PC-9 (cell line): ENCODE data around the gene ATG4A. TPM values are rescaled to one million over a fixed set of nuclear protein-coding genes. Genes with fewer than 3 reads are reported as not detected.

Source experiments
- BruUV-seq: library from RNA; stranded (reverse); fragments of 400-500 nt; replicated peaks from 2 replicates; lab custom pipeline; 2021; lab: Mats Ljungman, UMichigan
- CTCF ChIA-PET: fragments of 300-600 bp; sonication (Branson Sonifier 250); formaldehyde crosslinking; loops from one replicate; lab custom pipeline; 2022; ENCODE audit warnings: antibody characterized with exemption; lab: Charles Lee
- POLR2A ChIA-PET: fragments of 300-600 bp; sonication (Branson Sonifier 250); formaldehyde crosslinking; loops from one replicate; lab custom pipeline; 2022; ENCODE audit warnings: antibody characterized with exemption; ENCODE audit not compliant: unreplicated experiment; lab: Charles Lee
- DNase-seq, 2 experiments: peaks; one replicate each; pipeline versions ENCODE4 v3.0.0 to v3.0.0-alpha.2; 2015 to 2022; ENCODE audit warnings: mixed read lengths in 1 of 2
- H2AFZ ChIP-seq: fragments of 200-600 bp; sonication (generic); 2 replicates; pipeline ENCODE4 v1.8.1; 2017; ENCODE audit warnings: antibody characterized with exemption
- H3F3A ChIP-seq: fragments of 200-600 bp; sonication (generic); 2 replicates; pipeline ENCODE4 v1.8.1; 2017; ENCODE audit warnings: antibody characterized with exemption, mild to moderate bottlenecking, low read depth; ENCODE audit not compliant: insufficient read depth
- H3K27ac ChIP-seq: fragments of 200-600 bp; sonication (generic); 2 replicates; pipeline ENCODE4 v1.6.1; 2016; ENCODE audit warnings: mixed run types
- H3K27me3 ChIP-seq: fragments of 200-600 bp; sonication (generic); 2 replicates; pipeline ENCODE4 v1.6.1; 2016; ENCODE audit warnings: low read depth, mixed run types; ENCODE audit not compliant: insufficient read depth
- H3K36me3 ChIP-seq: fragments of 200-600 bp; sonication (generic); 2 replicates; pipeline ENCODE4 v1.6.1; 2016; ENCODE audit warnings: low read depth, mixed run types
- H3K4me1 ChIP-seq: fragments of 200-600 bp; sonication (generic); replicated peaks from 2 replicates; pipeline ENCODE4 v1.6.1; 2016; ENCODE audit warnings: mixed run types; ENCODE audit not compliant: insufficient read depth
- H3K4me2 ChIP-seq: fragments of 200-600 bp; sonication (generic); 2 replicates; pipeline ENCODE4 v1.6.1; 2017; ENCODE audit warnings: mixed run types
- H3K4me3 ChIP-seq: fragments of 200-600 bp; sonication (generic); 2 replicates; pipeline ENCODE4 v1.6.1; 2016; ENCODE audit warnings: mixed run types
- H3K79me2 ChIP-seq: fragments of 200-600 bp; sonication (generic); 2 replicates; pipeline ENCODE4 v1.6.1; 2017; ENCODE audit warnings: low read depth, mixed run types
- H3K9me2 ChIP-seq: fragments of 200-600 bp; sonication (generic); 2 replicates; pipeline ENCODE4 v1.8.1; 2017; ENCODE audit warnings: mild to moderate bottlenecking; ENCODE audit not compliant: insufficient read depth
- H3K9me3 ChIP-seq: fragments of 200-600 bp; sonication (generic); 2 replicates; pipeline ENCODE4 v1.8.1; 2016; ENCODE audit warnings: low read depth; ENCODE audit not compliant: insufficient read depth
- H4K20me1 ChIP-seq: fragments of 200-600 bp; sonication (generic); 2 replicates; pipeline ENCODE4 v1.8.1; 2017; ENCODE audit not compliant: insufficient read depth
- CTCF ChIP-seq: fragments of 200-600 bp; sonication (generic); conservative IDR thresholded peaks from 2 replicates; pipeline ENCODE4 v1.6.1; 2017; ENCODE audit warnings: mixed run types, antibody characterized with exemption, mild to moderate bottlenecking, moderate library complexity
- EZH2 ChIP-seq: fragments of 200-600 bp; sonication (generic); IDR thresholded peaks from 2 replicates; pipeline ENCODE4 v1.8.0; 2017; ENCODE audit warnings: antibody characterized with exemption, low read depth
- intact Hi-C: fragments of 100-400 bp; cut with micrococcal nuclease; formaldehyde crosslinking; loops from one replicate; pipeline ENCODE4 v1.10.0; 2022; ENCODE audit not compliant: unreplicated experiment
- total RNA-seq: library from RNA; stranded (reverse); gene quantifications from 2 replicates; pipeline ENCODE4 v1.2.3, GENCODE V29; 2021

The ATG4A gene
- total RNA-seq, 1 experiment from 2014 or later, result 9.6 TPM

- no peaks in the 10 kb centered on the region for H3K27me3 ChIP-seq
- intact Hi-C loops, result no loop called here
- no peak overlapping the region for H3K4me2 ChIP-seq
- H3K9me2 ChIP-seq, result no peaks in the 10 kb centered on the region
- no peak for DNase-seq
- ChIA-PET POLR2A (no interaction called here), CTCF (no interaction called here)
- BruUV-seq, result no TSS peak
- H3K4me3 ChIP-seq, result no peak overlapping the region
- H4K20me1 ChIP-seq, result no peaks in the 10 kb centered on the region
- H3K4me1 ChIP-seq, result no peaks in the 10 kb centered on the region
- no peaks in the 10 kb centered on the region for H3K36me3 ChIP-seq
- H3K79me2 ChIP-seq, result no peaks in the 10 kb centered on the region
- no peaks in the 10 kb centered on the region for H3F3A ChIP-seq
- H3K27ac ChIP-seq, result no peak overlapping the region
- H2AFZ ChIP-seq, result no peak overlapping the region
- no peak for TF ChIP-seq CTCF
- TF ChIP-seq EZH2, result no peak
- H3K9me3 ChIP-seq, result no peaks in the 10 kb centered on the region
Observed at GRCh38 chrX:108117988-108118387, 26.4 kb downstream of the ATG4A start.

GRCh38 chrX:108121291-108121690, 29.7 kb downstream of the ATG4A start:
- ChIA-PET POLR2A (no interaction called here), CTCF (no interaction called here)
- Histone ChIP-seq H3K4me3 (no peak overlapping the region), H3K36me3 (no peaks in the 10 kb centered on the region), H3F3A (no peaks in the 10 kb centered on the region), H3K9me2 (no peaks in the 10 kb centered on the region), H2AFZ (no peak overlapping the region), H4K20me1 (no peaks in the 10 kb centered on the region), H3K4me2 (no peak overlapping the region), H3K27me3 (no peaks in the 10 kb centered on the region), H3K79me2 (no peaks in the 10 kb centered on the region), H3K4me1 (no peaks in the 10 kb centered on the region), H3K27ac (no peak overlapping the region), H3K9me3 (no peaks in the 10 kb centered on the region)
- TF ChIP-seq EZH2, result no peak
- no peak for TF ChIP-seq CTCF
- no peak for DNase-seq
- intact Hi-C loops, result no loop called here
- BruUV-seq, result no TSS peak

GRCh38 chrX:108122748-108123147, 31.2 kb downstream of the ATG4A start:
- TF ChIP-seq EZH2, result no peak
- TF ChIP-seq CTCF, result no peak
- Histone ChIP-seq H3K4me2 (no peak overlapping the region), H3F3A (no peaks in the 10 kb centered on the region), H3K4me1 (no peaks in the 10 kb centered on the region), H3K9me2 (no peaks in the 10 kb centered on the region), H3K79me2 (no peaks in the 10 kb centered on the region), H3K9me3 (no peaks in the 10 kb centered on the region), H3K4me3 (no peak overlapping the region), H4K20me1 (no peaks in the 10 kb centered on the region), H3K27ac (no peak overlapping the region), H2AFZ (no peak overlapping the region), H3K27me3 (no peaks in the 10 kb centered on the region), H3K36me3 (no peaks in the 10 kb centered on the region)
- no TSS peak for BruUV-seq
- ChIA-PET CTCF (no interaction called here), POLR2A (no interaction called here)
- intact Hi-C loops, result no loop called here
- DNase-seq, result no peak
